Stimulated activated CD8-positive, alpha-beta memory T cell treated with anti-CD3 and anti-CD28 coated beads, Interleukin-12 subunit alpha, Interleukin-12 subunit beta, amount 100 ng/mL, for 4 hours (primary cell): ENCODE data around the gene ARHGEF6.

Source experiments
- DNase-seq: peaks from one replicate; pipeline ENCODE4 v3.0.0-alpha.2; 2020; ENCODE audit warnings: low read depth

ARHGEF6 gene

DNA sequence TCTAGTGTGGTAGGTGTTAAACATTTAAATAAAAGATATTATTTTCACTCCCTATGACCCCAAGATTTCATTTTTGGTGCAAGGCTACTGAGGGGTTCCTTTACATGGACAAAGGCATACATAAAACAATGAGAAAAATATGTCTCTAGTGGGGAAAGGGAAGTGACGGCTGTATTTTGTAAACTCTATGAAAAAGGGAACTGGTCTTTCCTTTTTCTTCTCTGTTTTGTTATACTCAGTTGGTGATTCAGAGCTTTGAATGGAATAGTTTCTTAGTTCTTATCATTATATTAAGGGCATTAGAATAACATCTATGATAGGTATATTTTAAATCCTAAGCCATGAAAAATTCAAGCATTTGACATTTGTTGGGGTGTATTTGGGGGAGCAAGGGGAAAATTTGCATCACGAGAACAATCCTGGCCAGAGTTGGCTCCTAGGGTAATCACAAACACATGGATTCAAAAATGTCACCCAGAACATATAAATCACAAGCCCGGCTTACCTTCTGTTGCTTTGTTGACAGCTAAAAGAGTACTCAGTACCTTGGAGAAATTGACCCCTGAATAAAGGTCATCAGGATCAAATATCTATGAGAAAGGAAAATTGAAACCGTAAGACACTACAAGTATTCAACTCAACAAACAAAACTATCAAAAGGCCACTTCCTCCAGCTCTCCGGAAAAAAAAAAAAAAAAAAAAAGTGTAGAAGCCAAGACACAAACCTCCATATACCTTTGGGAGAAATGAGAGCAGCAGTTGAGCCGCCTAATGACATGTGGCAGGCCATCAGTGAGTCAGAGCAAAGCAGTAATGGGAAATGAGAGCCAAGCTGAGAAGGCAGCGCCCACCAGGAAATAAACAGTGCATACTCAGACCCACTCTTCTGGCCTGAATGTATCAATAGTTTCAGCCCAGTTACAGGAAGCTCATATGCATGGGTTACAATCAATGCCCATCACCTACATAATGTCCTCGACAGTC lies 33.4 kb downstream of the ARHGEF6 start:
- DNase-seq, result peak; percentile 5

DNA sequence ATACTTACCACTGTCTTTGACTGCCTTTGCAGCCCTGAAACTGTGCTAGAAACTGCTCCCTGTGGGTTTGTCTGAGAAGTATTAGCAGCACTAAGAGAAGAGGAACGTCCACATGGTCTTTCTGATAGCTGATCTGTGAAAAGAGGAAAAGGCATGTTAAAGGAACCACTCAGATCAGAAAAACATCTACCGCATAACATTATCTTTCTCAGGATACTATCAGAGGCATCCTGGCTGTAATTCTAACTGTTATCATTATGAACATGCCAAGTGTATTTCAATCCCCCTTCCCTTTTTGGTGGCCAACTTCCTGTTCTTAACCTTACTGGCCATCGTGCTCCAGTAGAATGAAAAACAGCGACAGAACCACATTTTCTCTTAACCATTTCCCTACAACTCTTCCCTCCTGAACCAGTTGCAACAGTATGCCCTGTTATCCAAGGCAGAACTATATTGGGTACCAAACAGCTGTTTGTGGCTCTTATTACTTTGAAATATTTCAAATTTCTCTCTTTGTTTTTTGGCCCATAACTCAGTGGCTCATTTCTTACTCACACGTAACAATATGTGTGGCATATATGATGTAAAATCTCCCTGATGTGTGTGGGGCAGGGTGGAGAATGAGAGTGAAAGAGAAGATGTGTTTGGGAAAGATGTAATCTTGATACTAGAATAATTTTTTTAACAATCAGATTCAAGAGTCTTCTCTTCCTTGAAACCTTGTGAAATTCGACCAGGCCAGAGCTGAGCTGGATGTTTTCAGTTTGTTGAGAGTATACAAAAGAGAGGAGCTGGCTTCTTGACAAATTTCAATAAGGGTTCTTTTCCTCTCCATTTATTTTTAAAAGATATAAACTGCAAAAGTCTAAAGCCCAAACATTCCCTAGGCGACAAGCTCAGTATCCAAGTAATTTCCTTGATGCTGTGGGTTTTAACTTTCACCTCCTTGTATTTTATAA lies 35.2 kb downstream of the ARHGEF6 start:
- DNase-seq, result no peak

DNA sequence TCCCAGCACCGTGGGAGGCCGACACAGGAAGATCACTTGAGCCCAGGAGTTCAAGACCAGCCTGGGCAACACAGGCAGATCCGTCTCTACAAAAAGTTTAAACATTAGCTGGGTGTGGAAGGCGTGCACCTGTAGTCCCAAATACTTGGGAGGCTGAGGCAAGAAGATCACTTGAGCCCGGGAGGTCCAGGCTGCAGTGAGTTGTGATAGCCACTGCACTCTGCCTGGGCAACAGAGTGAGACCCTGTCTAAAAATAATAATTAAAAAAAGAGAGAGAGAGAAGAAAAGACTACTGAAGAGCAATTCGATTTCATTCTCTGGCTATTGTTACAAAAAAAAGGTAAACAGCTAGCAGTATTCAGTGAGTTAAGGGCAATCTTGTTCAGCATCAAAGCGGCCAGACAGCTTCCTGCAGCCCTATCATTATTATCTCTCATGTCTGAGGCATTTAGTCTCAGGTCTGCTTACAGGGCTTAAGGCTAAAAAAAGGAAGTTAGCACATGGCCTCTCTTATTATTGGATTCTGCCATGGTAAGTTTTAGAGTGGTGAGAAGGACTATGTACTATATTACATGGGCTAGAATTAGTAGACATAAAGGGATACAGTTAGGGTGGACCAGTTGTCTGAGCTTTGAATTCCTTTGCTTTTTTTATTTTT lies 37.9 kb downstream of the ARHGEF6 start:
- DNase-seq, result no peak

DNA sequence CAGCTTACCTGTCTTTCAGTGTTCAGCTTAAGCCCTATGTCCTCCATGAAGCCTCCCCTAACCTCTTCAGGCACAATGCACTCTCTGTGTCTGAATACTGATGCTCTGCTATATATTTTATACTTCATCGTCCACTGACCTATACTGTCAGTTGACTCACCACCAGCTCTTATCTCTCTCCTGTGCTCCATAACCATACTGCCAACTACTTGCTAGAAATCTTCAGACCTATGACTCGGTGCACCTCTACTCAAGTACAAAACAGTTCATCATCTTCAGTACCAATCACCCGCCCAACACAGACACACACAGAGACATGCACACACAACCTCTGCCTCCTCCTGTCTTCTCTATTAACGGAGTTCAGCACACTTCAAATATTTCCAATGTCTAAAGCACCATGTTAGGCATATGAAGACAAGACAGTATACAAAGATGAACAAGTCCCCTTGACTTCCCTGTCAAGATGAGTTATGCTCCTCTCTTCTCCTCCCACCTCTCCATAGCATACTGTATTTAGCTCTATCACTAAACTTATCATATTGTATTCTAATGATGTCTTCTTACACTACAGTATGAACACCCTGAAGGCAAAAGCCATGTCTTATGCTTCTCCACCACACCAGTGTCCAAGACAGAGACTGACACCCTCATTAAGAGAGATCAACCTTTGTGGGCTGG lies 42.5 kb downstream of the ARHGEF6 start:
- no peak for DNase-seq

DNA sequence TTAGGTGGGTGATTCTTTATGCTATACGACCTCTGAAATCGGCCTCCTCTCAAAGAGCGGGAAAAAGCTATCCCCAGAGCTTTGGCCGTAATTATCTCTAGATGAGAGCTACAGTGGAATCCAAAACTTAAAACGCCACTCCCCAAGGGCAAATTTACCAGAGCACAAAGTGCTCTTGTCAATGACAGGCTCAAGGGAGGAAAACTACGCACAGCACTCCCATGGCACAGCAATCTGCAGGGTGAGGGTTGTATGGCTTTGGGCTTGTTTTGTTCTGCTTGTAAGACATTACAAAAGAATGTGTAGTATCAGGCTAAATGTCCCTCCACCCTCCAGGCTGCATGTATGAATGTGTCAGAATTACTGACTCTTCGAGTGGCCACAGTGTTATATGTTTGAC lies 44.0 kb downstream of the ARHGEF6 start:
- no peak for DNase-seq

DNA sequence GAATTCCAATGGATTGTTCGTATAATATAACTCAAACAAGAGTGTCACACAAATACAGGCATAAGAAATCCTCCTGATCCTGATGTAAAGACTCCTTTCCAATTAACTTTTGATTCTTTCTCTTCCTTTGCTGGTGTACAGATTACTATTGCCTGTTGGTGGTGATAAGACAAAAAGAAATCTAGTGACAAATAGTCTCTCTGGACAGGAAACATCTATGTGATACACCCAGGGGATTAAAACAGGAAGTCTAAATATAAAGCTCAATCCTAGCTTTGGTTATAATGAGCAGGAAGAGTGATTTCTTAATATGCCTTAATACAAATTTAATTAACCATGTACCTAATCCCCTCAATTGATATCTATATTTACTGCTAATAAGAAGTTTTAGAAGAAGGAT lies 45.1 kb downstream of the ARHGEF6 start:
- DNase-seq, result no peak

DNA sequence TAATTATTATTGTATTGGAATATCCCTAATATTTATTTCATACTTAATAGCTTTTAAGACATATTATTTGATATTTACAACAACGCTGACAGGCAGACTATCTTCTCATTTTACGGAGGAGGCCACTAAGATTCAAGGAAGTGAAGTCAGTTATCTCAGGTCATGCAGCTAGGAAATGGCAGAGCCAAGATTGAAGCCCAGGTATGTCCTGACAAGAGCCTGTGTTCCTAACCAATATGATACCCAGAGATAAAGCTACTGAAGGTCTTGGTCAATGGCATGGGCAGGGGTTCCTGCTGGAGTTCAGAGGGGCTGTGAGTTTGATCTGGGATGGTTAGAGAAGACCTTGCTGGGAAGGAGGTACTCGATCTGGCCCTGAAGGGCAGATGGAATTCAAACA lies 47.1 kb downstream of the ARHGEF6 start:
- DNase-seq, result no peak

DNA sequence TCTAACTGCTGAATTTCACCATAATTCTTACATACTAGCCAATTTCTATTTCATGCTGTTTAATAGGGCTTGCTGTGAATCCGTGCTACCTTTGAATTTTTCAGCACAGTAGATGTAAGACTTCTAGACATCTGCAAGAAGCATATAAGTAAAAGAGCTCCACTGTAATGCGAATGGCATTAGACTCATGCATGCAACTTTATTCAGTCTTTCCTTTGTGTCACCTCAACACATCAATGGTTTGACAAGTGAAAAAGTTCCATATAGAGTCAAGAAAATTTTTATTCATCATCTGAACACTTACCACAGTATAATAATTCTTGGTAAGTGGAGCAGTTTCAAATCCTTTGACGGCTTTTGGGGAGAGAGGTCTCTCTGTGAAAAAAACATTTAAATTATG lies 48.9 kb downstream of the ARHGEF6 start:
- no peak for DNase-seq

DNA sequence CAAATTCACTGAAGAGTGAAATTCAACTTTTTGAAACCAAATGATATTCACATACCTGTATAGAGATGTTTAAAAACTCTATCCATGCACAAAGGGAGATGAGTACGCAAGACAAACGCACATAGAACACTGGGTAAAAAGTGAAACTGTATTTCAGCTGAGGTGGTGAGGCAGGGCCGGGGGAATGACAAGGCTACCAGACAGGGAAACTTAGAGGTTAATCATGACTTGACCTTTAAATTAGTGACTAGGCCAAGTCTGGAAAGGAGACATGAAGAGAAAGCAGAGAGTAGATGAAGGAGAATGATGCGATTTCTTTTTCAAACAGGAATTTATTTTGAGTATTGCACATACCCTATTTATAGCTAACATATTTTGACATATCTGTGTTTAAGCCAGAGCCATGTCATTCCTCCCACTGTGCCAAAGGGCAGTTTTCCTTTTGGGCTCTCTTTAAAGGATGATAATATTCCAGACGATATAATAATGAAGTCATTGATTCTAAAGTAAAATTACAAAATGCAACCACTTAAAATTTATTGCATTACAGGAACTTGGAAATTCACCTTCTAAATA lies 49.4 kb downstream of the ARHGEF6 start:
- DNase-seq, result no peak

DNA sequence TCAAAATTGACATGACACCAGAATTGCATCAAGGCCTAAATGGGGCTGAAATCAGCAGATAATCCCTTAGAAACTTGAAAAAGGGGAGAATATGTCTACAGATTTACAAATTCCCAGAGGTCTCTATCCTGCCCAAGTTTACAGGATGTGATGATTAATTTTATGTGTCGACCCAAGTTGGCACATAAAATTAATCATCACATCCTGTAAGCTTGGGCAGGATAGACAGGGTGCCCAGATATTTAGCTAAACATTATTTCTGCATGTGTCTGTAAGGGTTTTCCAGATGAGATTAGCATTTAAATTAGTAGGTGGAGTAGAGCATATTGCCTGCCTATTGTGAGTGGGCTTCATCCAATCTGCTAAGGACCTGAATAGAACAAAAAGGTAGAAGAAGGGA lies 52.3 kb downstream of the ARHGEF6 start:
- no peak for DNase-seq

DNA sequence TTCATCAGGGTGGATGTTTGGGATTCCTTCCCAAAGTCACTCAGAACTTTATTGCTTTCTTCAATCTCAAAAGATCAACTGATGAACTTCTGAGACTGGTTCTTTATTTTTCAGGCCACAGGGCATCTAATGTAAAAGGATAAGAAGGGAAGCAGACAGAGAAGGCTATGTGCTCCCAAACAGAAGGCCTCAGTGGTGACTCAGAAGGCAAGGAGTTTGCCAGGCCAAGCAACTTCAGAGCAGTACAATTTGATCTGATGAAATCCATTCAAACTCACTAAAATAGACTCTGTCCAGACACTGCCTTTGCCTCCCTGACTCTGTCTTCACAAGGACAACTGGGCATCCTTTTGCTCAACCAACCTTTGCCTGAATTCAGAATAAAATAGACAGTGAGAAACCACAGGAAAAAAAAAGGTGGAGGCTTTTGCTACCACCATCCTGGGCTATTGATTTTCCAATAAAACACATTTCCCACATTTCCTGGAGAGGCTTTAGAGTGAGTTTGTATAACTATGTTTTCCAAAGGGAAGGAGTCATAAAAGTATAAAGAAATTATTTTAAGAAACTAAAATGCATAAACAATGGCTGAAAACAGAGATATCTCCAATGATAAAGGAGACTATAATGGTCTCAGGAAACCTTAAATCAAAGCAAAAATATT lies 55.2 kb downstream of the ARHGEF6 start:
- no peak for DNase-seq

DNA sequence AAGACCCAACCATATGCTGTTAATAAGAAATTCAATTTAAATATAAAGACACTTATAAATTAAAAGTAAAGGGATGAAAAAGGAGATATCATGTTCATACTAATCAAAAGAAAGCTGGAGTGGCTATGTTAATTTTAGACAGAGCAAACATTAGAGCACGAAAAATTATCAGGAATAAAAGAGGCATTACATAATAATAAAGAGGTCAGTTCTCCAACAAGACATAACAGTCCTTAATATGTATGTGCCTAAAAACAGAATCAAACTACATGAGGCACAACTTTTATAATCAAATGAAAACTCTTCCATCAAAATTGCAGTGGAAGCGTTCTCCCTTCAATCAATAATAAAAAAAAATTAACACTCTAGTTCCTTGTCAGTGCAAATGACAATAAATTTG lies 62.6 kb downstream of the ARHGEF6 start:
- no peak for DNase-seq

DNA sequence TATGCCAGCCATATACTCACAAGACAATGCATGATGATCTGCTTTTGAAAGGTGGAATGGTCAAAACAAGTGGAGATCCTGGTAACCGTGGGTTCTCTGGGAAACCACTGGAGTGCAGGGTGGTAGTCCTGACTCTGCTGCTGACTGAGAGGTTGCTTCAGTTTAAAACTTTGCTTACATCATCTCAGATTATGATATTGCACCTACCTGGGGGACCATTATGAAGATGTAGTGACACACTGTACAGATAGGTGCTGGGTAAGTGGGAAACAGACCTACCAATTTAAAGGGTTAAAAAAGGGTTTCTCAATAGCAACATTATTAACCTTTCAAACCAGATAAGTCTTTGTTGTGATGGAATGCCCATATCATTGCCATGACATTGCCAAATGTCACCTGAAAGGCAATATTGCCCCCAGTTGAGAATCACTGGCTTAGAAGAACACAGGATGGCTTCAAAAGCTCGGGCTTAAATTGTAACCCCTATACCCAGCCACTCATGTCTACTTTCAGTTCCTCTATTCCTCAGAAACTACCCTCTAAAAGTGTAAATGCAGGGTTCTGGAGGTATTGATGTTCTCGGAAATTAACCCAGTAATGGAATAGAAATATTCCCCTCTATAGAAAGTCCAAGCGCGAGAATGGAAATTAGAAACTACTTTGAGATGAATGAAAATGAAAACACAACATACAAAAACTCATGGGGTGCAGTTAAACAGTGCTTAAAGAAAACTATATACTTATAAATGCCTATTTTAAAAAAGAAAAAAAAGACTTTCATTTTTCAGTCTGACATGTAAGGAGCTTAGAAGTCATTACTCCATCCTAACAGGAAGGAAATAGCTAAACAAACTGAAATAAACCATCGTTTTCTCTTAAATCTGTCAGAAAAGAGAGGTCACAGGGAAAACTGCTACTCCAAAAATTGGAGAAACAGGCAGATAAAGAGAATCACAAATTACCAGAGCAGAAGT lies 65.8 kb downstream of the ARHGEF6 start:
- no peak for DNase-seq

DNA sequence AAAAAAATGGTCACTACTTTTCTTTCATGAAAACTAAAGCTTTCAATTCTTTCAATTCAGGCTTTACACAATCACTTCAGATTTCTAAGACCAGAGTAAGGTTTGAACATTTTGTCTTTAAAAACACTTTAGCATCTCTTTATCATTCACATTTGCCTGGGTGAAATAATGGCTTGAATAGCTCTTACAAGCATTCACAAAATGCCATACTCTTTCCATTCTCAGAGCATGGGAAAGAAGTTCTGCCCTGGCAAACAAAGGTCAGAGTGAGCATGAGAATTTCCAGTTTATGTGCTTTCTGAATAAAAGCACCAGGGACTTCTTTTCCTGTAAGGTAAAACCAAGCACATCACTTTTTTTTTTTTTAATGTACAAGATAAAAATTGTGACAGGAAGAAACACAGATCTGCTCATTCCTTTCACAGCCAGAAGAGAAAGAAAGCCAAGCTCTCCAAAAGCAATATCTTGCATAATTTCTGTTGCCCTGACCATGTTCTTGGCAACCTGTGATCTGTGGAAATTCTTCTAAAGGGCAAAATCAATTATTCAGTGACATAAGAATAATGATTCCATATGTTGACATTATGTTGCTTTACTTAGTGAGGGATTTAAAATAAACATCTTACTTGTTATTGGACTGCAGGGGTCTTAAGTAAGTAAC lies 68.0 kb downstream of the ARHGEF6 start:
- DNase-seq, result no peak

DNA sequence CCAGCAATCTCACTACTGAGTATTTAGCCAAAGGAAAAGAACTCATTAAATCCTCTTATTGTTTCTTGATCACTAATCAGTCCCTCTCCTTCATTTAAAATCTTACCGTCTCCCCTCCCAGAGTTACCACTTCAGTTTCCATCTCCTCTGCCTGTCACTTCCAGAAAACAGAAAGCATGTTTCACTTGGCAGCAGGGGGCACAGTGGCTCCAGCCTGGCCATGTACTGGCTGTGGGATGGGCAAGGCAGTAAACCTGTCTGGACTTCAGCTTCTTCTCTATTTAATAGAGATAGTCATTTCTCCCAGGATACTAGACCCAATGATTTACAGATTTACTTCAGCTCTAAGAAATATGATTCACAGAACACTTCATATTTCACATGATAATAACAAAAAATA lies 69.6 kb downstream of the ARHGEF6 start:
- no peak for DNase-seq

DNA sequence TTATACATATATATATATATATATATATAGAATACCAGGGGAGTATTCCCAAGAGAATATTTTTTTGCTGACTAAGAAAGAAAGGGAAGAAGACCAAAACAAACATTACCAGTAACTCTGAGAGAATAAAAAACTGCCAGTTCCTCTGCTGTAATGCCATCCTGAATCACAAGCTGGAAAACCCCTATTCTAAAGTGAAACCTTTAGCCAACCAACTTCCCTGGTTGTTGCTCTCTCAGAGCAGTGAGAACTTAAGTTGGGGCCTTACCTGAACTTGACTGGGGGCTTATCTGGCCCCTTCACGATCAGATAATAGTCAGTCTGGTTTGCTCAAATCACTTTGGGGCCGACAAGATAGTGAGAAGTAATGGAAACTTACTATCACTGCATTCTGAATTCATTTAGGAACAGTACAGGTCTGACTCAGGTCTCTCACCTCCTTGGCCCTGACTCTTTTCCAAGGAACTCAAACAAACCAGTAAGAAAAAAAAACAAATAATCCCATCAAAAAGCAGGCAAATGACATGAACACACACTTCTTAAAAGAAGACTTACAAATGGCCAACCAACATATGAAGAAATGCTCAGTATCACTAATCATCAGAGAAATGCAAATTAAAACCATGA lies 70.3 kb downstream of the ARHGEF6 start:
- DNase-seq, result no peak

DNA sequence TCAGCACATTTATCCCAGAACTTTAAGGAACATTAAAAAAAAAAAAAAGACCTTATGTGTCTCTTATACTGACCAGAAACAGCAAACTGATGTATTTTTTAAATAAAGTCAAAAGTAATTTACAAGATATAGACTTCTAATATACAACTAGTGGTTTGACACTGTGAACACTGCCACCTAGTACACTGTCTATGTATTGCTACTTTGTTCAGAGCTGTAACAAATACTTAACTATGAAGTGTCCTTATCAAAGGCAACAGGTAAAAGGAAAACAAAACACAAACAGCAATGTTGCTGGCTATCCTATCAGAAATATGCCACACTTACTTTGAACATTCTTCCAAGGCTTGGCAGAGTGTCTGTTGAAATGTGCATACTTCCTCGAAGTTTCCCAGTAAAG lies 72.4 kb downstream of the ARHGEF6 start:
- DNase-seq, result no peak

DNA sequence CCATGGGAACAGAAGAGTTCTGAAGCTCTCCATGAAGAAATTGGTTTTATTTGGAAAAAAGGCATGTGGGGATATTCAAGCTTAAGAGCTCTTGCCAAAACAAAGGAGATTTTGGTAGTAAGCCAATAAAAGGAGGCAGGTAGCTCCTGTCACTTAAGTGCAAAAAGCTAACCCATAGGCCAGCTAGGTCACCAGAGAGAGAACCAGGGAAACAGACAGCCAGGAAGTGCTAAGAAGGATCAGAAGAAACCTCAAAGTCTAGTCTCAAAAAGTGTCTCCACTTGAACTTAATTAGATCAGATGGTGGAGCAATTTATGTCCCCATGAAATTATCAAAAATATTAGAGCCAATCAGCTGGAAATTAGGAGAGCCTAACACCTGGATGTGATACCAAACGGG lies 83.6 kb downstream of the ARHGEF6 start:
- no peak for DNase-seq
